Mucosa of rectum (tissue), 2 donors: ENCODE measurements around the gene PLCH1.
"Not testable (repeated sequence)": the region's sequence is repeated elsewhere in the genome, so short reads cannot be mapped to it uniquely, and the experiment has no call there.

Experiments used
- H3K27ac ChIP-seq, 2 donors: one replicate each; pipeline ENCODE4 v1.7.0; 2013; ENCODE audit warnings: inconsistent platforms in 2 of 2, low read depth in 2 of 2, low read length in 2 of 2
- H3K27me3 ChIP-seq, 2 donors: one replicate each; pipeline ENCODE4 v1.7.0; 2013; ENCODE audit warnings: low read length in 2 of 2; ENCODE audit not compliant: control insufficient read depth in 2 of 2, insufficient read depth in 2 of 2
- H3K36me3 ChIP-seq, 2 donors: one replicate each; pipeline ENCODE4 v1.7.0; 2013; ENCODE audit warnings: low read length in 2 of 2; ENCODE audit not compliant: control insufficient read depth in 2 of 2, insufficient read depth in 2 of 2
- H3K4me1 ChIP-seq, 2 donors: one replicate each; pipeline ENCODE4 v1.7.0; 2013; ENCODE audit warnings: low read length in 2 of 2, mild to moderate bottlenecking in 1 of 2; ENCODE audit not compliant: control insufficient read depth in 2 of 2, insufficient read depth in 2 of 2
- H3K4me3 ChIP-seq, 2 donors: one replicate each; pipeline ENCODE4 v1.7.0; 2013; ENCODE audit warnings: low read length in 2 of 2
- H3K9ac ChIP-seq, 2 donors: one replicate each; pipeline ENCODE4 v1.7.0; 2013; ENCODE audit warnings: low read length in 2 of 2, low read depth in 1 of 2, mild to moderate bottlenecking in 1 of 2
- H3K9me3 ChIP-seq, 2 donors: one replicate each; pipeline ENCODE4 v1.7.0; 2013; ENCODE audit warnings: low read length in 2 of 2; ENCODE audit not compliant: control insufficient read depth in 2 of 2
- donor health status: healthy.
- donor health status: Normal muscosa, but diverticular disease.

PLCH1 gene

DNA sequence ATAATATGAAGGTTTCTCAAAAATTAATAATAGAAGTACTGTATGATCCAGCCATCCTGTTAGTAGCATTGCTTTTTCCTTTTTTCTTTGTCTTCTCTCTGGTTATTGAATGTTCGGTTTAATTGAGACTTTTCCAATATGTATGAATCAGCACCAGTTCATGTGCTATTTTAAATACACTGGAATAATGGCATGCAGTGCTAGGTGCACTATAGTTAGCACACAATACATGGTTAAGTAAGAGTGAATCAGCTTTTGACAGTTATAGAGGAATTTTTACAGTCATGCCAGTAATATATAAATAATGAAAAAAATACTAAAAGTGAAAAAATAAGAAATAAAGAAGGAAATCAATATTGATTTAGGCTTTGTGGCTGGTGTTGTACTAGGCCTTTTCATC is 337.5 kb downstream of the PLCH1 start:
- Histone ChIP-seq H3K36me3 (no peaks in the 10 kb centered on the region), H3K9me3 (no peaks in the 10 kb centered on the region), H3K27ac (no peak overlapping the region), H3K4me3 (no peak overlapping the region), H3K4me1 (peaks cover 0 to 2% of the 10 kb centered on the region in 2 donors), H3K9ac (no peak overlapping the region), H3K27me3 (no peaks in the 10 kb centered on the region)

DNA sequence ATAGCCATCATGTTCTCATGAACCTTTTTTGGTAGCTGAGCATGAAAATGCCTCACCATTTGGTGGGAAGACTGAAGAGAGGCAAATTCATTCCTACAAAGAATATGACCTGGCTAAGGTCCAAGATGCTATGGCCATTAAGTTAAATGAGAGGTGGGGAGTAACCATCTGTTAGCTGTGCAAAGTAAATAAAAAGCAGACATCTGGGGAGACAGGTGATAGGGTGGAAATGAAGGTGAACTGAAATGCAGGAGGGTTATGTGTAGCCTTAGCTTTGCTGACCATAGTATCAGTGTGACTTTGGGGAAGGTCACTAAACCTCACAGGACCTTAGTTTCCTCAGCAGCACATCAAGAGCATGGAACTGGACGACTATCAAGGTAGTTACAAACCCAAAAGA is 340.4 kb downstream of the PLCH1 start:
- Histone ChIP-seq H3K36me3 (no peaks in the 10 kb centered on the region), H3K27me3 (no peaks in the 10 kb centered on the region), H3K27ac (no peak overlapping the region), H3K9me3 (no peaks in the 10 kb centered on the region), H3K4me1 (peaks cover 0 to 2% of the 10 kb centered on the region in 2 donors), H3K9ac (no peak overlapping the region), H3K4me3 (no peak overlapping the region)

DNA sequence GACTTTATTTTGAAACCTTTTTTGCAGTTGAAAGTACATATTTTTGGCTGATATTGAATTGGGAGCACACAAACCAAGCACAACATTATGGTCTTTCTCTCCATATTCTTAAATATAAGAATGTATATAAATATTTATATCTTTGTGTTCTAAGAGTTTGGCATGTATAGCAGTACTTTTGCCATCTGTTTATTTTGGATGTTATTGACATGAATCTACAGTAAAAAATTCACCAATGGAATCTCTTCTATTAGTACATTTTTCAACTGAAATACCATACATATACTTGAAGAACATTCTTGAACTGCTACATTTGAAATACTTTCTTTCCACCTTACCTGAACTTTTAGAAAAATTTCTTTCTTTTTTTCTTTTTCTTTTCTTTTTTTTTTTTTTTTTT is 342.2 kb downstream of the PLCH1 start:
- no peaks in the 10 kb centered on the region for H3K9me3 ChIP-seq
- H3K36me3 ChIP-seq, result no peaks in the 10 kb centered on the region
- H3K27me3 ChIP-seq, result no peaks in the 10 kb centered on the region
- H3K9ac ChIP-seq, result no peak overlapping the region
- no peak overlapping the region for H3K4me3 ChIP-seq
- H3K27ac ChIP-seq, result no peak overlapping the region
- H3K4me1 ChIP-seq, result peaks cover 0 to 2% of the 10 kb centered on the region in 2 donors

DNA sequence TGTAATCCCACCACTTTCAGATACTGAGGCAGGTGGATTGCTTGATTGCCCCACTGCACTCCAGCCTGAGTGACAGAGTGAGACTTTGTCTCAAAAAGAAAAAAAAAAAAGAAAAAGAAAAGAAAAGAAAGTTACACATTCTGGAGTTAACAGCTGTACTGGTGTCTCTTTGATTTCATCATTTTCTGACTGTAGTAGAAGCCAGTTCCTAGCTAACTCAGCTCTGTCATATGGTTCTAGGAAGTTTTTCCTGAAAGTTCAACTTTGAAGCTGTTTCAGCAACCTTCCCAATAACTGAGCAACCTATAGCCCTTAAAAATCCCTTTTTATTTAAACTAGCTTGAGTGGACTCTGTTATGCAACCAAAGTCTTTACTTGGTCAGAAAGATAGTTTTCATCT is 346.8 kb downstream of the PLCH1 start:
- H3K4me3 ChIP-seq, result no peak overlapping the region

DNA sequence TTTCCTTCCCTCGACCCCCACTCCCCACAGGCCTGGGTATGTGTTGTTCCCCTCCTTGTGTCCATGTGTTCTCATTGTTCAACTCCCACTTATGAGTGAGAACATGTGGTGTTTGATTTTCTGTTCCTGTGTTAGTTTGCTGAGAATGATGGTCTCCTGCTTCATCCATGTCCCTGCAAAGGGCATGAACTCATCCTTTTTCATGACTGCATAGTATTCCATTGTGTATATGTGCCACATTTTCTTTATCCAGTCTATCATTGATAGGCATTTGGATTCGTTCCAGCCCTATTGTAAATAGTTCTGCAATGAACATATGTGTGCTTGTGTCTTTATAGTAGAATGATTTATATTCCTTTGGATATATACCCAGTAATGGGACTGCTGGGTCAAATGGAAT is 350.0 kb downstream of the PLCH1 start:
- H3K9ac ChIP-seq, H3K9me3 ChIP-seq, H3K27ac ChIP-seq, H3K36me3 ChIP-seq, H3K4me3 ChIP-seq, H3K4me1 ChIP-seq, H3K27me3 ChIP-seq: not testable (repeated sequence)

More for the DNA sequence above, 346.8 kb downstream of the PLCH1 start:
- Histone ChIP-seq H3K27ac (no peak overlapping the region), H3K27me3 (no peaks in the 10 kb centered on the region), H3K36me3 (no peaks in the 10 kb centered on the region), H3K9me3 (no peaks in the 10 kb centered on the region), H3K9ac (no peak overlapping the region), H3K4me1 (no peaks in the 10 kb centered on the region)

DNA sequence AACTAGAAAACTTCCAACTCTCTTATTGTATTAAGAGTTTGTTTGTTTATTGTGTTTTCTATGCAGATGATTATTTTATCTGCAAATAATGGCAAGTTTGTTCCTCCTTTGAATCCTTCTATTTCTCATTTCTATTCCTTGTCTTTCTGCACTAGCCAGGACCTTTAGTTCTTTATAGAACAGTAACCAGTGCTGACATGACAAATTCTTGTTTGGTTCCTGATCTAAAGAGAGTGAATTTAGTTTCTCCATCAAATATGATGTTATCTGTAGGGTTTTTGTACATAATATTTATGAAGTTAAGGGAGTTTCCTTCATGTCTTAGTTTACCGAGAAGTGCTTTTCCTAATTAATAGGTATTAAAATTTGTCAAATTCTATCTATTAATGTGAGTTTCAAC is 350.6 kb downstream of the PLCH1 start:
- no peaks in the 10 kb centered on the region for H3K27me3 ChIP-seq
- H3K4me3 ChIP-seq, result no peak overlapping the region
- no peaks in the 10 kb centered on the region for H3K9me3 ChIP-seq
- H3K36me3 ChIP-seq, result no peaks in the 10 kb centered on the region
- no peaks in the 10 kb centered on the region for H3K4me1 ChIP-seq
- no peak overlapping the region for H3K9ac ChIP-seq
- no peak overlapping the region for H3K27ac ChIP-seq

DNA sequence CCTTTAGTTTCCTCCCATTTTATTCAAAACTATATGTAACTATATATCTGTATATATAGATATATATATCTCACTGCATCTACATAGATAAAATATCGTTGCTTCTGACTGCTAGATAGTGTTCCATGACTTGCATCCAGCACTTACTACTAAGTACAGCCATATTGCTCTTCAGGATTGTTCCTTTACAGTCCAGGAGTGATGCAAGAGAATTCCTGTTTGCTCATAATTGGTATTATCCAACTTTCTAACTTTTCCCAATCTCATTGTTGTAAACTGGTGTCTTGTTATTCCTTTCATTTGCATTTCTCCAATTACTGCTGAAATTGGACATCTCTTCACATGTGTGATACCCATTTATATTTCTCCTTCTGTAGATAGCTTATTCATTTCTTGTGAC is 351.6 kb downstream of the PLCH1 start:
- Histone ChIP-seq H3K4me1 (no peaks in the 10 kb centered on the region), H3K9ac (no peak overlapping the region), H3K27me3 (no peaks in the 10 kb centered on the region), H3K36me3 (no peaks in the 10 kb centered on the region), H3K9me3 (no peaks in the 10 kb centered on the region), H3K4me3 (no peak overlapping the region), H3K27ac (no peak overlapping the region)

DNA sequence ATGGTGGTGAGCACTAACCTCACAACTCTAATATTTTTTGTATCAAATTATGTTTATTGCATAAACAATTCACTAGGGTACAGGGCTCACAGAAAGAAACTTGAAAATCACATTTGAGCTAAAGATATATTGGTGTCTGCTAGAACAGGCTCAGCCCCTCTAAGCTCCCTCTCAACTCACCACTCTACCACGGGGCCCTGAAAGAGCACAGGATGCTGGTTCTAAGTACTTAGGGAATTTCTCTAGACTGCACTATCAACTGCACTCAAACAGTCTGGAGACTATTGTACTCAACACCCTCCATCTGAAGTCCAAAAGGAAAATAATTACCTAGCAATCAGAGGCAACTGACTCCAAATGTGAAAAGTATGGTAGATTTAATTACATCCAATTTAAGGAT is 352.7 kb downstream of the PLCH1 start:
- Histone ChIP-seq H3K4me1 (peaks cover 0 to 2% of the 10 kb centered on the region in 2 donors), H3K36me3 (no peaks in the 10 kb centered on the region), H3K9me3 (no peaks in the 10 kb centered on the region), H3K9ac (no peak overlapping the region), H3K27ac (no peak overlapping the region), H3K27me3 (no peaks in the 10 kb centered on the region), H3K4me3 (no peak overlapping the region)

DNA sequence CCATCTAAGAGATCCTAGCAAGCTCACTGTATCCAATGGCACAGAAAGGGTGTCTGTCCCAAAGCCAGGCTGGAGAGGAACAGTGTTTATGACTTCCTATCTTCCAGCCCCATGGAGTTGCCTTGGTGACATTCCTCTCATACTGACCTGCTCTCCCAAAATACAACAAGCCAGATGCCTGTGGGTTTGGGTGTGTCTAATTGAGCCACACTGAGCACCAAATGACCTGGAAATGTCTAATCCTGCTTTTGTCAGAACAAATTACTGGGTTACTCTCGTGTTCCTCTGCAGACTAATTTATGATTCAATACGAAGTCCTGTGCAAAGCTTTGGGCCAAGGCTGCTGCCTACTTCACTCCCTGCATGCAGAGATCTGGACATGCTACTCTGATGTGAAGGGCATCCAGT is 353.3 kb downstream of the PLCH1 start:
- H3K27me3 ChIP-seq, result no peaks in the 10 kb centered on the region
- H3K9ac ChIP-seq, result no peak overlapping the region
- no peak overlapping the region for H3K27ac ChIP-seq
- H3K4me1 ChIP-seq, result peaks cover 0 to 2% of the 10 kb centered on the region in 2 donors
- no peaks in the 10 kb centered on the region for H3K9me3 ChIP-seq
- H3K36me3 ChIP-seq, result no peaks in the 10 kb centered on the region
- no peak overlapping the region for H3K4me3 ChIP-seq

DNA sequence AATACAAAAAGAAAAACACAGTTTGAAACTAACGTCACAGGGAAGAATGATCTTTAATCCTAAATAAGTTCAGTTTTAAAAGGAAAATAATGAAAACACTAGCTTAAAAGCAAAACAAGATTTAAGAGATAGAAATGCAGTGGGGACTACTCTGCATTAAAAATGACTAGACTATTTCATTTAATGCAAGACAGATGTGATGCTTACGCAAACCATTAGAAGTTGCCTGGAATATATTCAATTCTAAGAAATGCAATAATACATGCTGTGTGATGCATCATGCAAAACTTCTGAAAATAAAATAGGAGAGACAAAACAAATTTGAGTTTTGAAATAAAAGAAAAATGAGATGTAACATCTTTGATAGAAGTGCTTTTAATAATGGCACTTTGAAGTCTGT is 353.8 kb downstream of the PLCH1 start:
- H3K36me3 ChIP-seq, result no peaks in the 10 kb centered on the region
- no peak overlapping the region for H3K9ac ChIP-seq
- no peak overlapping the region for H3K27ac ChIP-seq
- H3K9me3 ChIP-seq, result no peaks in the 10 kb centered on the region
- H3K27me3 ChIP-seq, result no peaks in the 10 kb centered on the region
- H3K4me3 ChIP-seq, result no peak overlapping the region
- peaks cover 0 to 2% of the 10 kb centered on the region in 2 donors for H3K4me1 ChIP-seq

DNA sequence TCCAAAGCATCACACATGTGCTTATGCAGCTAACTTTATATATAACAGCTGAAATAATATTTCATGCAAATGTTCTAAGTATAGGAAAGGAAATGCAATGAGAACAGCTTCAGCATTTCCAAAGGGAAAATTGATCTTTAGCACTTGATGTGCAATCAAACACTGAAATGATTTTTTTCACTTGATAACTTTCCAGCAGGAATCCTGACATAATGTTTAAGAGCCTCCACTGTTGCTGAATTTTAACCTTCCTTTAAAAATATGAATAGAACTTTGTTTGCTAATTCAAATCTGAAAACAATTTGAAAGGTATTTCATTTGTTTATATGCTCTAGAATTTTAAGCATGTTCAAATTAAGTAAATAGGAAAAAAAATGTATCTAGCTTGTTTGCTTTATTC is 354.5 kb downstream of the PLCH1 start:
- Histone ChIP-seq H3K27me3 (no peaks in the 10 kb centered on the region), H3K4me1 (peaks cover 0 to 2% of the 10 kb centered on the region in 2 donors), H3K27ac (no peak overlapping the region), H3K9ac (no peak overlapping the region), H3K4me3 (no peak overlapping the region), H3K36me3 (no peaks in the 10 kb centered on the region), H3K9me3 (no peaks in the 10 kb centered on the region)
